ENCODE results near the gene NXT1.

DNA sequence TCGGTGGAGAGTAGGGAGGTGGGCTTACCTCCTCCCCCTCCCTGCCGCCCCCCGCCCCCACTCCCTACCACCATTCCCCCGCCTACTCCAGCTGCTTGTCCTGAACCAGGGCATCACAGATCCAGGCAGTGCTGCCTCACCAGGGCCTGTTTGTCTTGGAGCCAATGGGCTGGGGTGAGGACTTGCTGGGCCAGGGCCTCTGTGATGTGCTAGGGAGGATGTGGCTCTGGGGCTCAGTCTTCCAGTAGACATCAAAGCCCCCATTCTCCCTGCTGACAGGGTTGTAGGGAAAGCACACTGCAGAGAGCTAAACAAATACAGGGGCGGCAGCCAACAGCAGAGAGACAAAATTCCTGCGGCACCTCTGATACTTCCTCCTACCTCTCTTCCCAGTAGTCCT lies 48.2 kb upstream of the NXT1 start:
- TF ChIP-seq, protein P1, sequence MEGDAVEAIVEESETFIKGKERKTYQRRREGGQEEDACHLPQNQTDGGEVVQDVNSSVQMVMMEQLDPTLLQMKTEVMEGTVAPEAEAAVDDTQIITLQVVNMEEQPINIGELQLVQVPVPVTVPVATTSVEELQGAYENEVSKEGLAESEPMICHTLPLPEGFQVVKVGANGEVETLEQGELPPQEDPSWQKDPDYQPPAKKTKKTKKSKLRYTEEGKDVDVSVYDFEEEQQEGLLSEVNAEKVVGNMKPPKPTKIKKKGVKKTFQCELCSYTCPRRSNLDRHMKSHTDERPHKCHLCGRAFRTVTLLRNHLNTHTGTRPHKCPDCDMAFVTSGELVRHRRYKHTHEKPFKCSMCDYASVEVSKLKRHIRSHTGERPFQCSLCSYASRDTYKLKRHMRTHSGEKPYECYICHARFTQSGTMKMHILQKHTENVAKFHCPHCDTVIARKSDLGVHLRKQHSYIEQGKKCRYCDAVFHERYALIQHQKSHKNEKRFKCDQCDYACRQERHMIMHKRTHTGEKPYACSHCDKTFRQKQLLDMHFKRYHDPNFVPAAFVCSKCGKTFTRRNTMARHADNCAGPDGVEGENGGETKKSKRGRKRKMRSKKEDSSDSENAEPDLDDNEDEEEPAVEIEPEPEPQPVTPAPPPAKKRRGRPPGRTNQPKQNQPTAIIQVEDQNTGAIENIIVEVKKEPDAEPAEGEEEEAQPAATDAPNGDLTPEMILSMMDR (IDR thresholded peaks at IDR 0.05): no peak
- TF ChIP-seq POLR2A (IDR thresholded peaks at IDR 0.05) (no peak), EP300 (IDR thresholded peaks at IDR 0.05; ENCODE audit: low read depth) (no peak)

Data from transverse colon (tissue), 3 donors.